ENCODE measurements around the gene GABRG3. TPM values are rescaled to one million over a fixed set of nuclear protein-coding genes. Genes with fewer than 3 reads are reported as not detected.

Gene GABRG3
- total and polyA plus RNA-seq, 7 donors, result not detected

GRCh38 chr15:27341780-27342343 is 370.9 kb downstream of the GABRG3 start:
- ATAC-seq (no peak), DNase-seq (no peak)
- TF ChIP-seq CTCF (IDR thresholded peaks at IDR 0.05), result no peak
- Histone ChIP-seq H3K36me3 (ENCODE audit: insufficient read depth in 1 of 2, low read depth in 1 of 2) (no peaks in the 10 kb centered on the region), H3K4me3 (no peak overlapping the region), H3K4me1 (no peaks in the 10 kb centered on the region), H3K27me3 (ENCODE audit: insufficient read depth in 3 of 3, low read length in 2 of 3) (no peaks in the 10 kb centered on the region), H3K27ac (no peak overlapping the region), H3K9me3 (no peaks in the 10 kb centered on the region)
- intact Hi-C loops (cut with DNase I), result no loop called here
- 47 to 59% (median 54%) methylated on average over 7 of the region's 7 CpGs for WGBS, 3 donors

- no peak for ATAC-seq
- no peaks in the 10 kb centered on the region for H3K36me3 ChIP-seq (ENCODE audit: insufficient read depth in 1 of 2, low read depth in 1 of 2)
- DNase-seq, result no peak
- 50 to 55% (median 50%) methylated on average over 8 of the region's 8 CpGs for WGBS, 3 donors
- TF ChIP-seq CTCF (IDR thresholded peaks at IDR 0.05), result no peak
- intact Hi-C loops (cut with DNase I), result no loop called here
- H3K27ac ChIP-seq, result no peak overlapping the region
- H3K27me3 ChIP-seq (ENCODE audit: insufficient read depth in 3 of 3, low read length in 2 of 3), result no peaks in the 10 kb centered on the region
- H3K9me3 ChIP-seq, result no peaks in the 10 kb centered on the region
- H3K4me3 ChIP-seq, result no peak overlapping the region
- no peaks in the 10 kb centered on the region for H3K4me1 ChIP-seq
Observed at GRCh38 chr15:27342991-27343390, 372.0 kb downstream of the GABRG3 start.

GRCh38 chr15:27352136-27352535 is 381.2 kb downstream of the GABRG3 start:
- 66 to 71% (median 70%) methylated on average over 12 of the region's 12 CpGs for WGBS, 3 donors
- H3K4me3 ChIP-seq, result no peak overlapping the region
- H3K4me1 ChIP-seq, result no peaks in the 10 kb centered on the region
- H3K9me3 ChIP-seq, result no peaks in the 10 kb centered on the region
- intact Hi-C loops (cut with DNase I), result loop anchor here in 1 of 2 donors (5.0 to 10.0 kb wide), 2 partner anchors 55 to 467 kb away; no protein-coding TSS in a partner anchor
- no peak for TF ChIP-seq CTCF (IDR thresholded peaks at IDR 0.05)
- DNase-seq, result no peak
- no peak overlapping the region for H3K27ac ChIP-seq
- H3K36me3 ChIP-seq (ENCODE audit: insufficient read depth in 1 of 2, low read depth in 1 of 2), result no peaks in the 10 kb centered on the region
- no peaks in the 10 kb centered on the region for H3K27me3 ChIP-seq (ENCODE audit: insufficient read depth in 3 of 3, low read length in 2 of 3)
- no peak for ATAC-seq

GRCh38 chr15:27353856-27354255 is 382.9 kb downstream of the GABRG3 start:
- intact Hi-C loops (cut with DNase I), result loop anchor here in 1 of 2 donors (5.0 to 10.0 kb wide), 2 partner anchors 57 to 469 kb away; no protein-coding TSS in a partner anchor

More at GRCh38 chr15:27353856-27354255, 382.9 kb downstream of the GABRG3 start:
- no peak for TF ChIP-seq CTCF (IDR thresholded peaks at IDR 0.05)
- no peaks in the 10 kb centered on the region for H3K4me1 ChIP-seq
- H3K4me3 ChIP-seq, result no peak overlapping the region
- DNase-seq (no peak), ATAC-seq (no peak)
- no peaks in the 10 kb centered on the region for H3K36me3 ChIP-seq (ENCODE audit: insufficient read depth in 1 of 2, low read depth in 1 of 2)
- H3K27me3 ChIP-seq (ENCODE audit: insufficient read depth in 3 of 3, low read length in 2 of 3), result no peaks in the 10 kb centered on the region
- 26 to 36% (median 27%) methylated on average over 2 of the region's 2 CpGs for WGBS, 3 donors
- no peaks in the 10 kb centered on the region for H3K9me3 ChIP-seq
- no peak overlapping the region for H3K27ac ChIP-seq

All from psoas muscle (tissue), 8 donors.